HEK293 (cell line): ENCODE results near the gene CENPP.

Source experiments
- TCF7L2 ChIP-seq: IDR thresholded peaks from 2 replicates; pipeline ENCODE4 v1.6.1; 2011; ENCODE audit warnings: low read depth, mild to moderate bottlenecking, inconsistent platforms, low read length, moderate library complexity, borderline replicate concordance
- ZFP69B ChIP-seq: fragments of 450-650 bp; formaldehyde crosslinking; IDR thresholded peaks from 2 replicates; pipeline ENCODE4 v1.5.1; 2016; ENCODE audit warnings: missing biosample characterization, missing genetic modification characterization
- ZNF114 ChIP-seq: fragments of 450-650 bp; formaldehyde crosslinking; IDR thresholded peaks from 2 replicates; pipeline ENCODE4 v1.5.0; 2017; ENCODE audit warnings: missing biosample characterization, missing genetic modification characterization
- ZNF121 ChIP-seq: fragments of 450-650 bp; formaldehyde crosslinking; IDR thresholded peaks from 2 replicates; pipeline ENCODE4 v1.5.1; 2016; ENCODE audit warnings: missing biosample characterization, missing genetic modification characterization
- ZNF140 ChIP-seq: fragments of 450-650 bp; formaldehyde crosslinking; IDR thresholded peaks from 2 replicates; pipeline ENCODE4 v1.5.1; 2016; ENCODE audit warnings: missing biosample characterization, missing genetic modification characterization
- ZNF521 ChIP-seq: fragments of 450-650 bp; formaldehyde crosslinking; IDR thresholded peaks from 2 replicates; pipeline ENCODE4 v1.5.1; 2017; ENCODE audit warnings: missing biosample characterization, mild to moderate bottlenecking, missing genetic modification characterization
- ZNF555 ChIP-seq: fragments of 450-650 bp; formaldehyde crosslinking; conservative IDR thresholded peaks from 2 replicates; pipeline ENCODE4 v1.5.1; 2017; ENCODE audit warnings: missing biosample characterization, mild to moderate bottlenecking, missing genetic modification characterization, inconsistent platforms
- ZNF580 ChIP-seq: fragments of 450-650 bp; formaldehyde crosslinking; IDR thresholded peaks from 2 replicates; pipeline ENCODE4 v1.5.1; 2016; ENCODE audit warnings: missing biosample characterization, missing genetic modification characterization
- ZNF623 ChIP-seq: fragments of 450-650 bp; formaldehyde crosslinking; IDR thresholded peaks from 2 replicates; pipeline ENCODE4 v1.5.1; 2016; ENCODE audit warnings: missing biosample characterization, missing genetic modification characterization
- ZNF664 ChIP-seq: fragments of 450-650 bp; formaldehyde crosslinking; IDR thresholded peaks from 2 replicates; pipeline ENCODE4 v1.5.1; 2016; ENCODE audit warnings: missing biosample characterization, missing genetic modification characterization
- ZNF747 ChIP-seq: fragments of 450-650 bp; formaldehyde crosslinking; IDR thresholded peaks from 2 replicates; pipeline ENCODE4 v1.5.1; 2016; ENCODE audit warnings: missing biosample characterization, missing genetic modification characterization
- ZNF837 ChIP-seq: fragments of 450-650 bp; formaldehyde crosslinking; IDR thresholded peaks from 2 replicates; pipeline ENCODE4 v1.5.1; 2016; ENCODE audit warnings: missing biosample characterization, missing genetic modification characterization
- TF ChIP-seq, protein P1 (sequence below): fragments of 450-650 bp; formaldehyde crosslinking; IDR thresholded peaks from 2 replicates; pipeline ENCODE4 v1.5.1; 2016; ENCODE audit warnings: missing biosample characterization, missing genetic modification characterization

GRCh38 chr9:92484563-92484962, 158.8 kb downstream of the CENPP start:
- TF ChIP-seq ZNF837 (tag by site-specific recombination) (no peak), ZNF555 (tag by site-specific recombination) (no peak), ZNF580 (tag by site-specific recombination) (no peak), ZNF623 (tag by site-specific recombination) (no peak), ZNF121 (no peak), TCF7L2 (no peak), ZFP69B (tag by site-specific recombination) (no peak), ZNF140 (tag by site-specific recombination) (no peak), ZNF114 (tag by site-specific recombination) (no peak), ZNF664 (tag by site-specific recombination) (no peak), ZNF747 (tag by site-specific recombination) (no peak), ZNF521 (no peak)
- TF ChIP-seq, protein P1, sequence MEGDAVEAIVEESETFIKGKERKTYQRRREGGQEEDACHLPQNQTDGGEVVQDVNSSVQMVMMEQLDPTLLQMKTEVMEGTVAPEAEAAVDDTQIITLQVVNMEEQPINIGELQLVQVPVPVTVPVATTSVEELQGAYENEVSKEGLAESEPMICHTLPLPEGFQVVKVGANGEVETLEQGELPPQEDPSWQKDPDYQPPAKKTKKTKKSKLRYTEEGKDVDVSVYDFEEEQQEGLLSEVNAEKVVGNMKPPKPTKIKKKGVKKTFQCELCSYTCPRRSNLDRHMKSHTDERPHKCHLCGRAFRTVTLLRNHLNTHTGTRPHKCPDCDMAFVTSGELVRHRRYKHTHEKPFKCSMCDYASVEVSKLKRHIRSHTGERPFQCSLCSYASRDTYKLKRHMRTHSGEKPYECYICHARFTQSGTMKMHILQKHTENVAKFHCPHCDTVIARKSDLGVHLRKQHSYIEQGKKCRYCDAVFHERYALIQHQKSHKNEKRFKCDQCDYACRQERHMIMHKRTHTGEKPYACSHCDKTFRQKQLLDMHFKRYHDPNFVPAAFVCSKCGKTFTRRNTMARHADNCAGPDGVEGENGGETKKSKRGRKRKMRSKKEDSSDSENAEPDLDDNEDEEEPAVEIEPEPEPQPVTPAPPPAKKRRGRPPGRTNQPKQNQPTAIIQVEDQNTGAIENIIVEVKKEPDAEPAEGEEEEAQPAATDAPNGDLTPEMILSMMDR, result no peak
